Progenitor cell of endocrine pancreas (in vitro differentiated cells): ENCODE measurements around the gene COL15A1. TPM values are rescaled to one million over a fixed set of nuclear protein-coding genes. Genes with fewer than 3 reads are reported as not detected.

Source experiments
- DNase-seq: peaks from one replicate; pipeline ENCODE4 v3.0.0; 2021; ENCODE audit warnings: low spot score; ENCODE audit not compliant: unreplicated experiment
- H3K27ac Mint-ChIP-seq: 2 replicates; pipeline ENCODE4 v1.8.0; 2021; ENCODE audit warnings: mild to moderate bottlenecking, moderate library complexity, mixed read lengths
- H3K27me3 Mint-ChIP-seq: 2 replicates; pipeline ENCODE4 v1.8.0; 2021; ENCODE audit warnings: mixed read lengths
- H3K36me3 Mint-ChIP-seq: 2 replicates; pipeline ENCODE4 v1.8.0; 2022; ENCODE audit warnings: mixed read lengths; ENCODE audit not compliant: insufficient read depth
- H3K4me1 Mint-ChIP-seq: 2 replicates; pipeline ENCODE4 v1.8.0; 2021; ENCODE audit warnings: low read depth, mixed read lengths
- H3K4me3 Mint-ChIP-seq: 2 replicates; pipeline ENCODE4 v1.8.0; 2021; ENCODE audit warnings: low read depth, mild to moderate bottlenecking, moderate library complexity, mixed read lengths
- H3K9me3 Mint-ChIP-seq: 2 replicates; pipeline ENCODE4 v1.8.0; 2021; ENCODE audit warnings: low read depth, mixed read lengths
- total RNA-seq: library from RNA; stranded (reverse); gene quantifications from 2 replicates; pipeline ENCODE4 v1.2.1, GENCODE V29; 2021
- TF ChIP-seq, protein P1 (sequence below): fragments of 200-600 bp; sonication (generic); IDR thresholded peaks from one replicate; pipeline ENCODE4 v1.5.0; 2021; ENCODE audit warnings: antibody characterized with exemption, mild to moderate bottlenecking; ENCODE audit not compliant: unreplicated experiment

Gene COL15A1
- total RNA-seq, 1 donor from 2014 or later, result not detected

DNA sequence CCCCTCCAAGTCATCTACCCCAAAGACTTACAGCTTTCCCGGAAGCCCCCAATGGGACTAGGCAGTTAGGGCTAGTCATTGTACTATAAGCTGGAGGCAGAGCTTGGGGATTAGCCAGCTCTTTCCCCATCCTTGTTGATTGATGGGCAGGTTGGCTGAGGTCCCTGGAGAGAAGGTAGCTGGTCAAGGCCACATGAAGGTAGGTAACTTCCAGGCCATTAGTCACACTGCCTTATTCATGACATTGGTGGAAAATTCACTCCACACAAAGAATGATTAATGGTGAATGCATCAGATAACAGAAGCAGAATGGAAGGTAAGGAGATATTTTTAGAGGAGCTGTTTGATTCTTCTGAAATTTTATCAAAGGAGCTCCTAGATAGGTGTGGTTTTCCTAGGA, 111.7 kb downstream of the COL15A1 start:
- H3K27me3 Mint-ChIP-seq, result peaks cover 4% of the 10 kb centered on the region
- H3K9me3 Mint-ChIP-seq, result no peaks in the 10 kb centered on the region
- DNase-seq, result no peak
- no peaks in the 10 kb centered on the region for H3K36me3 Mint-ChIP-seq
- no peak overlapping the region for H3K27ac Mint-ChIP-seq
- peaks cover 10% of the 10 kb centered on the region for H3K4me1 Mint-ChIP-seq
- H3K4me3 Mint-ChIP-seq, result no peak overlapping the region
- TF ChIP-seq, protein P1, sequence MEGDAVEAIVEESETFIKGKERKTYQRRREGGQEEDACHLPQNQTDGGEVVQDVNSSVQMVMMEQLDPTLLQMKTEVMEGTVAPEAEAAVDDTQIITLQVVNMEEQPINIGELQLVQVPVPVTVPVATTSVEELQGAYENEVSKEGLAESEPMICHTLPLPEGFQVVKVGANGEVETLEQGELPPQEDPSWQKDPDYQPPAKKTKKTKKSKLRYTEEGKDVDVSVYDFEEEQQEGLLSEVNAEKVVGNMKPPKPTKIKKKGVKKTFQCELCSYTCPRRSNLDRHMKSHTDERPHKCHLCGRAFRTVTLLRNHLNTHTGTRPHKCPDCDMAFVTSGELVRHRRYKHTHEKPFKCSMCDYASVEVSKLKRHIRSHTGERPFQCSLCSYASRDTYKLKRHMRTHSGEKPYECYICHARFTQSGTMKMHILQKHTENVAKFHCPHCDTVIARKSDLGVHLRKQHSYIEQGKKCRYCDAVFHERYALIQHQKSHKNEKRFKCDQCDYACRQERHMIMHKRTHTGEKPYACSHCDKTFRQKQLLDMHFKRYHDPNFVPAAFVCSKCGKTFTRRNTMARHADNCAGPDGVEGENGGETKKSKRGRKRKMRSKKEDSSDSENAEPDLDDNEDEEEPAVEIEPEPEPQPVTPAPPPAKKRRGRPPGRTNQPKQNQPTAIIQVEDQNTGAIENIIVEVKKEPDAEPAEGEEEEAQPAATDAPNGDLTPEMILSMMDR, result no peak

DNA sequence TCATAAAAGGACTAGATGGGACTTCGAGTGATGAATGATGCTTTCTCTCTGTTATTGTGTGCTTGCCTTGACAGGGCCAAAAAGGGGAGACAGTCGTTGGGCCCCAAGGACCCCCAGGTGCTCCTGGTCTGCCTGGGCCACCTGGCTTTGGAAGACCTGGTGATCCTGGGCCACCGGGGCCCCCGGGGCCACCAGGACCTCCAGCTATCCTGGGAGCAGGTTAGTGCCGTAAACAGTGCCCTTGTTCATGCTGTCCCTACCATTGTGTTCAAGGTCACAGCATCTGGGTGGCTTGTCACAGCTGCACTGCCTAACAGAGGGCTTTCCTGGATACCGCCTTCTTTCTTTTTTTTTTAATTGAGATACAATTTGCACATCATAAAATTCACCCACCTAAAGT, 112.5 kb downstream of the COL15A1 start:
- H3K9me3 Mint-ChIP-seq, result no peaks in the 10 kb centered on the region
- no peaks in the 10 kb centered on the region for H3K36me3 Mint-ChIP-seq
- no peak for DNase-seq
- H3K4me1 Mint-ChIP-seq, result peaks cover 7% of the 10 kb centered on the region
- TF ChIP-seq, protein P1, result no peak
- H3K27me3 Mint-ChIP-seq, result peaks cover 4% of the 10 kb centered on the region
- no peak overlapping the region for H3K4me3 Mint-ChIP-seq
- no peak overlapping the region for H3K27ac Mint-ChIP-seq

DNA sequence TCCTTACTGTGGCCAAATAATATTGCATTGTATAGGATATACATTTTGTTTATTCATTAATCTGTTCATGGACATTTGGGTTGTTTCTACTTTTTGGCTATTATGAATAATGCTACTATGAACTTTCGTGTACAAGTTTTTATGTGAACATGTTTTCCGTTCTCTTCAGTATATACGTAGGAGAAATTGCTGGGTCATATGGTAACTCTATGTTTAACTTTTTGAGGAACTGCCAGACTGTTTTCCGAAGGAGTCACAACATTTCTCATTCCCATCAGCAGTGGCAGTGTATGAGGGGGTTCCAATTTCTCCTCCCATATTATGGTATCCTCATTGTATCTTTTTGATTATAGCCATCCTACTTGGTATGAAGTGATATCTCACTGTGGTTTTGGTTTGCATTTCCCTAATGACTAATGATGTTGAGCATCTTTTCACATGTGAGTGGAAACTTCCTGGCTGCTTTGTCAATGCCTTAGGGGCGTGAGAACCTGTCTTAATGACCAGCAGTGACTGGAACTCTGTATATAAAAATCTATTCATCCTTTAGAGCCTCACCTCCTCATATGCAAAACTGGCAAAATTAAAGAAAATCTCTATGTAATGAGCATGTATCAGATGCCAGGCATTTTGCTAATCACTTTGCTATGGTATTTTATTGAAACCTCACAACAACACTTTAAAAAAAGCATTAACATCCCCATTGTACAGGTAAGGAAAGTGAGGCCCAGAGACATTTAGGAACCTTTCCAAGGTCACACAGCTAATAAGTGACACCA, 113.4 kb downstream of the COL15A1 start:
- H3K27ac Mint-ChIP-seq, result no peak overlapping the region
- no peaks in the 10 kb centered on the region for H3K36me3 Mint-ChIP-seq
- no peak for DNase-seq
- TF ChIP-seq, protein P1, result no peak
- H3K27me3 Mint-ChIP-seq, result peaks cover 4% of the 10 kb centered on the region
- H3K4me1 Mint-ChIP-seq, result peaks cover 4% of the 10 kb centered on the region
- H3K9me3 Mint-ChIP-seq, result no peaks in the 10 kb centered on the region
- H3K4me3 Mint-ChIP-seq, result no peak overlapping the region

DNA sequence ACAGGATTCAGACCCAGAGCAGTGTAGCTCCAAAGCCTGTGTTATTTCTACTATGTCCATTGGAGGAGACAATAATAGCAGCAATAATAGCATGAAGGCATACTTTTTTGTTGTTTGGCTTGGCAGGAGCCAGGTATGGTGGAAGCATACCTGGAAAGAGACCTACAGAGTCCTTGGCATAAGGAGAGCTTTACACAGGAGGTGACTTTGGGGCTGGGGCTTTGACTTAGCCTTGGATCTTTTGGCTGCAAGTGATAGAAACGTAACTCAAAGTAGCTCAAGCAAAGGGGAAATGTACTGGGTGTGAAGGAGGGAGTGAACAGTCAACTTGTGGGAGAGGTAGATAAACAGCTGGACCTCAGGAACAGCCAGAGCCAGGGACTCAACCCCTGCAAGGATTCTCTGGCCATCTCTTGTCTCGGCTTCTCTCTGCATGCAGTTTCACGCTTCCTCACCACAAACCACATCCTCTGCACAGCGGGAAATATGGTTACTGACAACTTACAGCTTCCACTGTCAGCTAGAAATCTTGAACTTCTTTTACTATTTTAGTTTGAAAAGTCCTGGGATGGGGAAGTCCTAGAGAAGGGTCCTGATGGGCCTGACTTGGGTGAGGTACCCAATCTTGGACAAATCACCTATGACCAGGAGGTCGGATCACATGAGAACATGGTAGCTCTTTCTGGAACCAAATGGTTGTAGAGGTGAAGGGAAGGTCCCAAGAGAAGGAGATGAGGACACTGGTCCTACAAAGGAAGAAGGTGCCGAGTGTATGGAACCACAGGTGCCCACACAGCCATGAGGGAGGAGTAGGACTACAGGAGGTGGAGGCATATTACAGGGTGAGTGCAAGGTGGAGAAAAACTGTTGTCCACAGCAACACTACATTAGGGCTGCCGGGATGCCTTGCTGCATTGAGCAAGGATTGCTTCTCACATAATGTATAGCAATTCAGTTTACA, 114.2 kb downstream of the COL15A1 start:
- H3K4me3 Mint-ChIP-seq, result no peak overlapping the region
- H3K9me3 Mint-ChIP-seq, result no peaks in the 10 kb centered on the region
- H3K27me3 Mint-ChIP-seq, result peaks cover 4% of the 10 kb centered on the region
- no peak overlapping the region for H3K27ac Mint-ChIP-seq
- H3K36me3 Mint-ChIP-seq, result no peaks in the 10 kb centered on the region
- TF ChIP-seq, protein P1, result no peak
- DNase-seq, result no peak
- peaks cover 6% of the 10 kb centered on the region for H3K4me1 Mint-ChIP-seq
